HG02852 (cell line): ENCODE measurements around the gene NFATC1.

Source experiments
- ATAC-seq: cut with Tn5 transposase; IDR thresholded peaks from one replicate; pipeline ENCODE4 v1.9.1; 2021; ENCODE audit warnings: mild to moderate bottlenecking, moderate library complexity; ENCODE audit not compliant: unreplicated experiment

The NFATC1 gene

DNA sequence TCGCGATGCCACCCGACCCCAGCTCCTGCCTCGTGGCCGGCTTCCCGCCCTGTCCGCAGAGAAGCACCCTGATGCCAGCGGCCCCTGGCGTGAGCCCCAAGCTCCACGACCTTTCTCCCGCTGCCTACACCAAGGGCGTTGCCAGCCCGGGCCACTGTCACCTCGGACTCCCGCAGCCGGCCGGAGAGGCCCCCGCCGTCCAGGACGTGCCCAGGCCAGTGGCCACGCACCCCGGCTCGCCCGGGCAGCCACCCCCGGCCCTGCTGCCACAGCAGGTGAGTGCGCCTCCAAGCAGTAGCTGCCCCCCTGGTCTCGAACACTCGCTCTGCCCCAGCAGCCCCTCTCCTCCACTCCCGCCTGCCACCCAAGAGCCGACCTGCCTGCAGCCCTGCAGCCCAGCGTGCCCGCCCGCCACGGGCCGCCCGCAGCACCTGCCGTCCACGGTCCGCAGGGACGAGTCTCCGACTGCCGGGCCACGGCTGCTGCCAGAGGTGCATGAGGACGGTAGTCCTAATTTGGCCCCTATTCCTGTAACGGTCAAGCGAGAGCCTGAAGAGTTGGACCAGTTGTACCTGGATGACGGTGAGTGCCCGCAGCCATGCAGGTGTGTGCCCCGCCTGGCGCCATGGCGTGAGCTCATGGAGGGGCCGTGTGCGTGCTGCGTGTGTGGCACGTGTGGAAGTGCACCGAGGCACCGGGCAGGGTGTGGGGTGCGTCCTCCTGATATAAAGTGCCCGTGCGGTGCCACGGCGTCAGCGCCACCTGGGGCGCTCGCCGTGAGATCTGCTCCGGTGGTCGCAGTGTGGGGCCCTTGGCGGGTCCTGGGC is 90.8 kb downstream of the NFATC1 start:
- ATAC-seq: no peak

GRCh38 chr18:79487183-79487800 is 91.6 kb downstream of the NFATC1 start:
- no peak for ATAC-seq

GRCh38 chr18:79487801-79488201 is 92.1 kb downstream of the NFATC1 start:
- ATAC-seq: no peak

DNA sequence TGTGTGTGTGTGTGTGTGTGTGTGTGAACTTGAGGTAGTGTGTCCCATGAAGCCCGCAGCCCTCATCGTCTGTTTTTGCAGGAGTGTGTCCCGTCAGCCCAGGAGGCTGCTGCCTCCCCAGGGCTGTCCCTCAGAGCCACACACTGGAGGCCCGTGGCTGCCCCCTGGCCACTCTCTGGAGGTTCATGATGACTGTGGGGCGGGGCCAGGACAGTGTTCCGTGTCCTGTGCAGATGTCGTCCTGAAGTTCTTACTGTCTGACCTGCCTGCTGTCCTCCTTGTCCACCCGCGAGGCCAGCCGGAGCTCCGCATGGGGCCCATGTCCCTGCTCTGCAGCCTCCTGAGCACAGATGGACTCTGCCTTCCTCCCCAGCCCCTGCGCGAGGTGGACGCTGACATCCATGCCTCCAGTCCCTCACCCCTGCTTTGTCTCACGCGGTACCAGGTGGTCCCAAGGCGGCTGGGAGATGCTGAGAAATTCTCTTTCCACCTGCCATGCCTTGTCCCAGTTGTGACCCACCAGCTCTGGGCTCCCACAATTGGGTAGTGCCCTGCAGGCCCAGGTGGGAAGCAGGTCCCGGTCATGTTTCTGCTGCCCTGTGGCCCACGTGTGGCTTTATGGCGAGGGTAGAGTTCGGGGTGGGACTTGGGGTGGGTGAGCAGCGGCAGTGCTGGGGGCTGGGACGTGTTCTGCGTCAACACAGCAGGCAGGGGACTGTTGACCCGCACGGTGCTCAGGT is 92.8 kb downstream of the NFATC1 start:
- ATAC-seq: no peak

DNA sequence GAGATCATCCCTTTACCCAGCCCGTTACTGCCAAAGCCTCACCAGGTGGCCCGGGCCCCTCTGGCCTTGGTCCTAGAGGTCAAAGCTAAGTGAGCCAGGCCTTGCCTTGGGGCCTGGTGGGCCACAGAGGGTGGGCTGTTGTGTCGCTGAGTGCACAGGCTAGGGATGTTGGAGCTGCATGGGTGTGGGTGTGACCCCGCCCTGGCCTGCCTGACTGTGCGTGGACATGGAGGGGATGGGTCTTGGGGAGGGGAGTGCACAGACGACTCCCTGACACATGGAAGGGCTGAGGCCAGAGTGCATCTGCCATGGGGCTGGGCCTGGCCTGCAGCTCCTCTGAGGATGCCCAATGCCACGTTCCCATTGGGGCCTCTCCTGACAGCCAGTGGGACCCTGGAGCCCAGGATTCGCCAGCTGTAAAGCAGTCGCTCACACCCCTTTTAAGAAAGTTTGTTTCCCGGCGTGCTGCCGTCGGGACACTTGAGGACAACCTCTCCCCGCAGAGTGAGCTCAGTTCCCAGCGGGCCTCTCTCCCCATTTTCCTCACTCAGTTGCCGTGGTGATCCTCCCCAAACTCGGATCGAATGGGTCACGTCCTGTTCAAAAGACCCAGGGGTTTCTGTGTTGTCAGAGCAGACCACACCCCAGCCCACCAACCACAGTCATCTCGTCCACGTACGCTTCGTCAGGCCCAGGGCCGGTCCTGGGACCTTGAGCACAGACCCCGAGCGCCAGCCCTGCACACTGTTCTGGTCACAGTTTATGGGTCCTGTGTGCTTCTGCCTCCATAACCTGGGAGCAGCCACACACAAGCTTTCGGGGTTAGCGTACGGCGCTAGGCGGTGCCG is 93.5 kb downstream of the NFATC1 start:
- ATAC-seq: no peak

DNA sequence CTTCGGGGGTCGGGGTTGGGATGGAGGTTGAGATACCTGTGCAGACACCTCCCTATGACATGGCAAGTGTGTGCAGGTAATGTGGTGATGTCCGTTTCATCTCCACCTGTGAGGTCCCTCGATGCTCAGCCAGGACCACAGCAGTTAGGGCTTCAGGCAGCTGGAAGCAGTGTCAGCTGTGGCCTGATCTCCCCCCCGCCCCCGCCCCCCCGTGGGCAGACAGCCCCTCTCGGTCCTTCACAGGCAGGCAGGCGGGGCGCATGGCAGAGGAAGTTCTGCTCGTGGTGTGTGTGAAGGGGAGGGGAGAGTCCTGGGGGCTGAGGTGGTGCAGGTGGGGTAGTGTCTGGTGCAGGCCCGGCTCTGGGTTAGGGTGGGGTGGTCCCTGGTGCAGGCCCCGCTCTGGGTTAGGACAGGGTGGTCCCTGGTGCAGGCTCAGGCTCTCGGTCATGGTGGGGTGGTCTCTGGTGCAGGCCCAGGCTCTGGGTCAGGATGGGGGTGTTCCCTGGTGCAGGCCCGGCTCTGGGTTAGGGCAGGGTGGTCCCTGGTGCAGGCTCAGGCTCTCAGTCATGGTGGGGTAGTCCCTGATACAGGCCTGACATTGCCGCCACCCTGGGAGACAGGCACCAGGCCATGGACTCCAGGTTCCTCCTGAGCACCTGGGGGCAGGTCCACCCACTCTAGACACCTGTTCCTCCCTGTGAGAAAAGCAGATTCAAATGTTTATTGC is 94.3 kb downstream of the NFATC1 start:
- ATAC-seq: no peak

GRCh38 chr18:79490626-79491041 is 94.9 kb downstream of the NFATC1 start:
- no peak for ATAC-seq

- ATAC-seq: no peak
Observed at GRCh38 chr18:79491081-79491551, 95.4 kb downstream of the NFATC1 start.

DNA sequence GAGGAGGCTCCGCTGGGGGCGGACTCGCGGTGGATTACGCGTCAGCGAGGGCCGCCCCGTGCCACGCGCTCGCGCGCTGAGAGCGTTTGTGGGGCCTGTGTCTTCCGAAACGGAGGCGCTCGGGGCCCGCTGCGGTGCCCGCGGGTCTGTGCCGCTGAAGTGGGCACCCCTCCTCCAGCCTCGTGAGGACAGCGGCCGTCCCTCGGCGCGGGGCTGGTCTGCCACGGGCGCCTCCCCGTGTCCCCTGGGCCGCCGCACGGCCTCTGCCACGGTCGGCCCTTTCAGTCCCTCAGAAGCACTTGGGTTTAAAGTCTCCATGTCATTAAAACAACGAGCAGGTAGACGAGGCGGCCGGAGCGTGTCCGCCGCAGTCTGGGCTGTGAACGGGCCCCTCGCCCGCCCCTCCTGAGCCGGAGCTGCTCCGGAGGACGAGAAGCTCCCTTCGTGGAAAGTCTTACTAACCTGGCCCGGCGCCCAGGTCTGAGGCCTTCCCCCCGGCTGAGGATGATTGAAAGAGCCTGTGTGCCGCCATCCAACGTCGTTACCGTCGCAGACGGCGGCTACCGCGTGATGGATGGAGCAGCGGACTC is 97.6 kb downstream of the NFATC1 start:
- ATAC-seq: no peak

DNA sequence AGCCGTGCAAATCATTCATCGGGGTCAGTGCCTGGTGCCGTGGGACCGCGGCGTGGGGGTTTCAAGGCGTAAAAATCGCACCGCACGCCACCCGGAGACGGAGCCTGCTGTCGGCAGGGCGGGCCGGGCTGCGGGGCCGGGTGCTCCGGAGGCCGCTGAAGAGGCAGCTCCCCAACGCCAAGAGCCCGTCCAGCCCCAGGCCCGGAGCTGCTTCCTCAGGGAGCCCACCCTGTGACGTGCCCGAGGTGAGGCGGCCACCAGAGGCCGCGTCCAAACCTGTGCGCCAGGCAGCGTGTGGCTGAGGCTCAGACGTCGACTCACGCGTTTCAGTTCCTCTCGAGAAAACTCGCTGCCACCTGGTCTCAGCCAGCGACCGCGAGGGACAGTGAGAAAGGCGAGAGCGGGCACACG is 98.1 kb downstream of the NFATC1 start:
- no peak for ATAC-seq

DNA sequence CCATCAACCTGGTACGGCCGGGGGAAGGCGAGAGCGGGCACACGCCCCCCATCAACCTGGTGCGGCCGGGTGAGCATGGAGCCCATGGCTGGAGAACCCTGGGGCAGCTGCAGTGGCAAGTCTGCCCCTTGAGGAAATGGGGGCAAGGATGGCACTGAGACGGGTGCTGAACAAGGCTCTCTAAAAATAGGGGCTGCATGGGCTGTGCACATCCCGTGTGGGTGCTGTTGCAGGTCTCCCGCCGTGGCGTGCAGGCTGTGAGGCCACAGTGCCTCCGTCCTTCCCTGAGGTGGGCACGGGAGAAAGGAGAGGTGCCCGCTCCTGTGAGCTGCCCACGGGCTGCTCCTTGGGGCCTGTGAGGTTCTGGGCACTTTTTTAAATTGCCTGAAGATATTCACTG is 99.2 kb downstream of the NFATC1 start:
- no peak for ATAC-seq

- no peak for ATAC-seq
Observed at GRCh38 chr18:79495591-79496071, 99.9 kb downstream of the NFATC1 start.

DNA sequence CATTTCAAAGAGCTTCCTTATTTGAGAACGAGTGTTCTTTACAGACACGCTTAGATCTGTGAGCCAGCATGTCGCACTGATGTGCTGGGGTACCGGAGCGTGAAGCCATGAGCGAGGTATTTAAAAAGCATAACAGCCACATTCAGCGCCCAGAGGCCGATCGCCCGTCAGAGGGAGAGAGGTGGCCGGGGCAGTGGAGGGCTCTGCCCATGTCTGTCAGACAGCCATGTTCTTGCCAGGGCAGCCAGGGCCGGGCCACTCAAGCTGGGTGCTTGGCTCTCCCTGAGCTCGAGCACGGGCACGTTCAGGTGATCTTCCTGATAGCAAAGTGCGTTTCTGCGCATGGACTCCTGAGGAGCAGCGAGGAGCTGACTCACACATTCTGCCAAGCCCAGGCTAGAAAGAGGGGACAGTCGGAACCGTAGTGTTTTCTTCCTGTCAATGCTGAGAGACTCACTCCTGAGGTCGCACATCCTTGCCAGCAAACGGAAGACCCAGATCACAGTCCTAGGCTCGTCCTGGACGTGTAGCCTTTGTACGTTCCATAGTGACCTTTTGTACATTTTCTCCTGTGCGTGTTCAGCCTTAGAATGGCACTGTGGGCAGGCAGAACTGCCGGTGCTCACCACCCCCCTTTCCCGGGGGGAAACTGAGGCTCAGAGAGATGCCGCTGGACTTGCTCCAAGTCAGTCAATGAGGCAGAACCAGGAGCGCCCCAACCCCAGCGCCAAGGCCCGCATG is 100.7 kb downstream of the NFATC1 start:
- no peak for ATAC-seq

DNA sequence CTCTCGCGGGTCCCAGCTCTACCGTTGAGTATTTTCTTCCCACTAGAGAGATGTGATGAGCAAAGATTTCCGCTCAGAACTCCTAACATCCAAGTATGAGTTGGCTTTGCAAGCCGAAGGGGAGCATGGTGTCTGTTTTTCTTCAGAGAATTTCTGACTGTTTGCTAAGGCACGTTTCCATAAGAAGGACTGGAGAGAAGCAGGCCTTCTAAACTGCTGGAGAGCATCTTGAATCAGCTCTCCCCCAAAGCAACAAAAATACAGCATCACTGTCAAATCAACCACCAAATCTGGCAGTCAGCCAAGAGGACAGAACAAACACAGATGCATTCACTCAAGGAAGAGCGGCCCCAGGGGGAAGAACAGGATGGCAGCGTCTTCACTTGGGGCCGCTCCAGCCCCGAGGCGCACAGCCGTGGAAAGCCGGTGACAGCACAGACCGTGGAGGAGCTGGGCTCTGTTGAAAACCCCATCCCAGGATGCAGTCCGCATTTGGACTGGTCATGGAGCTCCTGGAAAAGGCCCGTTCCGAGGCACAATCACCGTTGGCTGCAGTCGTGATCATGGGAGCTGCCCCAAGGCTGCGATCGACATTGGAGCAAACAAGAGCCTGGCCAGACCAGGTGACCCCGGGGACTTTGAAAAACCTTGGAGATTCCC is 101.4 kb downstream of the NFATC1 start:
- ATAC-seq: peak; percentile 40

DNA sequence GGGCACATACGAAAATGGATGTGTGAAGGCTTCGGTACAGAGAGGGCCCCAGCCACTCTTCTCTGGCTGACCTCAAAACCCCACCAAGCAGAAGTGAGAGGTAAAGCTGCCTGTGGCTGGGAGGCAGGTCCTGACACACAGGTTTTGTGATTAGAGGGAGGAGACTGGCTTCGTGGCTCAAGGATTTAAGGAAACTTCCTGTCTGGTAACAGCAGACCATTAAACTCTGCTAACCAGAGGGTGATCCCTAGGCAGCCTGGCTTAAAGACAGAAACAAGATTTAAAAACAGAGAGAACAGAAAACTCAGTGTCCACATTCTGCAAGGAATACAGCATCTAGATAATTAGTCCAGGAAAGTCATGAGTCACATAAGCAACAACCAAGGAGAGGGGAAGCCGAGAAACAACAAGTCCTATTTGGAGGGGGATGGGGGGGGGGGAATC is 101.9 kb downstream of the NFATC1 start:
- ATAC-seq: peak; percentile 89

DNA sequence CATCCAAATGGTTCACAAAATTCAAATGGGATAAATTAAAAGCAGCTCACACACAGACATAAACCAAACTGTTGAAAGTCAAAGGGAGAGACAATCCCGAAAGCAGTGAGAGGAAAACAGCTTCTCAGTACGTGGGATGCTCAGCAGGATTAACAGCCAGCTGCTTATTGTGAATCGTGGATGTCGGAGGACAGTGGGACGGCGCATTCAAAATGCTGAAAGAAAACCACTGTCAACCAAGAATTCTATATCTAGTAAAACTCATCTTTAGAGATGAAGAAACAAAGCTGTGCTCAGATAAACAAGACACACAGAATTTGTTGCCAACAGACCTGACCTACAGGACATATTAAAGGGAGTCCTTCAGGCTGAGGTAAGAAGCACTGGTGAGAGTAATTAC is 102.9 kb downstream of the NFATC1 start:
- ATAC-seq: no peak

- no peak for ATAC-seq
Observed at GRCh38 chr18:79501006-79501405, 105.3 kb downstream of the NFATC1 start.

DNA sequence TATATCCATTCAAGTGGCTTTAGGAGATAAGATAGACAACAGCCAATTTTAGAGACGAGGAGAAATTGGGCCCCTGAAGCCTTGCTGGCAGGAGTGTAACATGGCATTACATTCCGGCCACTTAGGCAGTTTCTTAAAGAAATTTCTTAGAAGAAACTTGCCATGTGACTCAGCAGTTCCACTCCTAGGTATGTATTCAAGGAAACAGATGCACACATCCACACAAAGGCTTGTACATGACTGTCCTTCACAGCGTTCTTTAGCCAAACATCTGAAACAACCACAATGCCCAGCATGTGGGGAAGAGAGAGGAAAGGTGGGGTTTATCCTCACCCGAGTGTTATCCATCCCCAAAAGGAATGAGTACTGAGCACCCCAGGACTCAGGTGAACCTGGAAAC is 107.1 kb downstream of the NFATC1 start:
- ATAC-seq: no peak
